Subcutaneous adipose tissue (tissue), 4 donors: ENCODE results near the gene NR2C1. TPM values are rescaled to one million over a fixed set of nuclear protein-coding genes. Genes with fewer than 3 reads are reported as not detected.

Experiments used
- CTCF ChIP-seq: fragments of 450-650 bp; IDR thresholded peaks from one replicate; pipeline ENCODE4 v1.5.1; 2016; ENCODE audit warnings: low read depth, mild to moderate bottlenecking, control low read depth, antibody characterized with exemption, moderate library complexity
- total RNA-seq, 4 donors: library from RNA; depleted of rRNA; stranded (reverse); fragments of >200 nt; gene quantifications; one replicate each; pipeline ENCODE4 v1.1.0, GENCODE V29; 2016

The NR2C1 gene
- total RNA-seq, 4 donors from 2014 or later, result 46.4 to 101 (median 69.5) TPM

GRCh38 chr12:95083471-95083870, 10.1 kb upstream of the NR2C1 start:
- no peak for TF ChIP-seq CTCF

GRCh38 chr12:95077341-95077740, 3.9 kb upstream of the NR2C1 start:
- TF ChIP-seq CTCF, result no peak

GRCh38 chr12:95074766-95075165, 1.3 kb upstream of the NR2C1 start:
- no peak for TF ChIP-seq CTCF

GRCh38 chr12:95073698-95074520, 491 bp upstream of the NR2C1 start:
- no peak for TF ChIP-seq CTCF

- TF ChIP-seq CTCF, result no peak
Measured at GRCh38 chr12:95070378-95070777, 3.0 kb downstream of the NR2C1 start.

- TF ChIP-seq CTCF, result no peak
Measured at GRCh38 chr12:95066091-95066855, 7.1 kb downstream of the NR2C1 start.

GRCh38 chr12:95060951-95061350, 12.5 kb downstream of the NR2C1 start:
- no peak for TF ChIP-seq CTCF
